Ectodermal cell (in vitro differentiated cells): ENCODE data around the gene KIAA0753. TPM values are rescaled to one million over a fixed set of nuclear protein-coding genes. Genes with fewer than 3 reads are reported as not detected.
A peak's percentile ranks its signal among the peaks of the same experiment; 100 is the strongest.

Source experiments
- H3K27ac ChIP-seq: 2 replicates; pipeline ENCODE4 v1.7.0; 2013; ENCODE audit warnings: mild to moderate bottlenecking, low read depth, low read length; ENCODE audit not compliant: insufficient read depth, poor library complexity, severe bottlenecking
- H3K27me3 ChIP-seq: 2 replicates; pipeline ENCODE4 v1.7.0; 2013; ENCODE audit warnings: mild to moderate bottlenecking, low read length; ENCODE audit not compliant: insufficient read depth, control insufficient read depth, poor library complexity, severe bottlenecking
- H3K36me3 ChIP-seq: one replicate; pipeline ENCODE4 v1.7.0; 2013; ENCODE audit warnings: low read length; ENCODE audit not compliant: control insufficient read depth, insufficient read depth
- H3K4me1 ChIP-seq: one replicate; pipeline ENCODE4 v1.7.0; 2013; ENCODE audit warnings: low read length; ENCODE audit not compliant: control insufficient read depth, insufficient read depth
- H3K4me3 ChIP-seq: 2 replicates; pipeline ENCODE4 v1.7.0; 2013; ENCODE audit warnings: low read depth, low read length, control low read depth; ENCODE audit not compliant: insufficient read depth
- H3K9me3 ChIP-seq: 2 replicates; pipeline ENCODE4 v1.7.0; 2013; ENCODE audit warnings: mild to moderate bottlenecking, low read length, moderate library complexity; ENCODE audit not compliant: control insufficient read depth
- WGBS, 2 experiments: methylation state at CpG; one replicate each; pipeline ENCODE4 v1.1.7; 2013; ENCODE audit warnings: missing lambda C conversion rate in 2 of 2; 5-methylcytosine and 5-hydroxymethylcytosine counted together
- polyA plus RNA-seq, 4 experiments: library from polyadenylated mRNA; stranded (reverse); fragments of 50-300 nt; gene quantifications; one replicate each; pipeline ENCODE4 v1.2.3, GENCODE V29; 2013

The KIAA0753 gene
- polyA plus RNA-seq (2013, experiment 1 of 4), result 33.8 TPM
- 37.6 TPM for polyA plus RNA-seq (2013, experiment 2 of 4)
- 27.3 TPM for polyA plus RNA-seq (2013, experiment 3 of 4)
- polyA plus RNA-seq (2013, experiment 4 of 4), result 26.6 TPM

GRCh38 chr17:6640536-6641246, at the start of gene KIAA0753, which contains the start of gene TXNDC17:
TSS of gene KIAA0753 (minus strand) at chr17:6640711. CDS start at chr17:6635103, 5,608 bp downstream.
TSS of gene TXNDC17 (plus strand) at chr17:6641060. CDS start at chr17:6641083, 23 bp downstream.
- H3K27me3 ChIP-seq, result no peaks in the 10 kb centered on the region
- 0 to 1% methylated on average over 52 of the region's 52 CpGs for WGBS, 2 experiments
- peaks cover 3% of the 10 kb centered on the region for H3K36me3 ChIP-seq
- H3K27ac ChIP-seq, result peak within 1 kb of the TSS; percentile 74
- H3K4me1 ChIP-seq, result peaks cover 13% of the 10 kb centered on the region
- H3K9me3 ChIP-seq, result no peaks in the 10 kb centered on the region
- H3K4me3 ChIP-seq, result peak within 1 kb of the TSS; percentile 86

- WGBS, 2 experiments, result 87 to 92% methylated on average over 9 of the region's 9 CpGs
- Histone ChIP-seq H3K27ac (no peak overlapping the region), H3K9me3 (no peaks in the 10 kb centered on the region), H3K4me3 (no peak overlapping the region), H3K36me3 (no peaks in the 10 kb centered on the region), H3K4me1 (peaks cover 6% of the 10 kb centered on the region), H3K27me3 (no peaks in the 10 kb centered on the region)
These were observed 48.4 kb upstream of the KIAA0753 start for GRCh38 chr17:6688944-6689343.

- H3K9me3 ChIP-seq, result no peaks in the 10 kb centered on the region
- peaks cover 6% of the 10 kb centered on the region for H3K4me1 ChIP-seq
- H3K27ac ChIP-seq, result no peak overlapping the region
- 88 to 91% methylated on average over 4 of the region's 4 CpGs for WGBS, 2 experiments
- no peaks in the 10 kb centered on the region for H3K36me3 ChIP-seq
- no peaks in the 10 kb centered on the region for H3K27me3 ChIP-seq
- H3K4me3 ChIP-seq, result no peak overlapping the region
These were observed 45.5 kb upstream of the KIAA0753 start for GRCh38 chr17:6686026-6686425.

GRCh38 chr17:6684881-6685767, 44.6 kb upstream of the KIAA0753 start:
- Histone ChIP-seq H3K4me3 (no peak overlapping the region), H3K36me3 (no peaks in the 10 kb centered on the region), H3K9me3 (no peaks in the 10 kb centered on the region), H3K27ac (no peak overlapping the region), H3K4me1 (peaks cover 6% of the 10 kb centered on the region), H3K27me3 (no peaks in the 10 kb centered on the region)
- WGBS, 2 experiments, result 92% methylated on average over 14 of the region's 14 CpGs

GRCh38 chr17:6684460-6684783, 43.9 kb upstream of the KIAA0753 start:
- no peaks in the 10 kb centered on the region for H3K27me3 ChIP-seq
- H3K4me1 ChIP-seq, result peaks cover 6% of the 10 kb centered on the region
- H3K4me3 ChIP-seq, result no peak overlapping the region
- no peaks in the 10 kb centered on the region for H3K9me3 ChIP-seq
- H3K27ac ChIP-seq, result no peak overlapping the region
- H3K36me3 ChIP-seq, result no peaks in the 10 kb centered on the region
- WGBS, 2 experiments, result 76 to 80% methylated on average over 7 of the region's 7 CpGs

- Histone ChIP-seq H3K4me3 (no peak overlapping the region), H3K9me3 (no peaks in the 10 kb centered on the region), H3K4me1 (peaks cover 6% of the 10 kb centered on the region), H3K27ac (no peak overlapping the region), H3K36me3 (no peaks in the 10 kb centered on the region), H3K27me3 (no peaks in the 10 kb centered on the region)
- WGBS, 2 experiments, result 98% methylated on average over 3 of the region's 3 CpGs
These were observed 43.4 kb upstream of the KIAA0753 start for GRCh38 chr17:6683730-6684459.

GRCh38 chr17:6683081-6683684, 42.7 kb upstream of the KIAA0753 start:
- Histone ChIP-seq H3K4me3 (no peak overlapping the region), H3K4me1 (peaks cover 6% of the 10 kb centered on the region), H3K27ac (no peak overlapping the region), H3K36me3 (no peaks in the 10 kb centered on the region), H3K9me3 (no peaks in the 10 kb centered on the region), H3K27me3 (no peaks in the 10 kb centered on the region)
- WGBS, 2 experiments, result 97 to 98% methylated on average over 3 of the region's 3 CpGs

- Histone ChIP-seq H3K27ac (no peak overlapping the region), H3K4me3 (no peak overlapping the region), H3K9me3 (no peaks in the 10 kb centered on the region), H3K4me1 (peaks cover 6% of the 10 kb centered on the region), H3K36me3 (no peaks in the 10 kb centered on the region), H3K27me3 (no peaks in the 10 kb centered on the region)
- WGBS, 2 experiments, result 93 to 96% methylated on average over 4 of the region's 4 CpGs
These were observed 41.8 kb upstream of the KIAA0753 start for GRCh38 chr17:6682339-6682738.

GRCh38 chr17:6681671-6682070, 41.2 kb upstream of the KIAA0753 start:
- peaks cover 6% of the 10 kb centered on the region for H3K4me1 ChIP-seq
- no peaks in the 10 kb centered on the region for H3K9me3 ChIP-seq
- H3K27me3 ChIP-seq, result no peaks in the 10 kb centered on the region
- no peaks in the 10 kb centered on the region for H3K36me3 ChIP-seq
- no peak overlapping the region for H3K4me3 ChIP-seq
- 89 to 92% methylated on average over 5 of the region's 5 CpGs for WGBS, 2 experiments
- no peak overlapping the region for H3K27ac ChIP-seq
